Measurements from ENCODE around the gene CNNM3.

CNNM3 gene

DNA sequence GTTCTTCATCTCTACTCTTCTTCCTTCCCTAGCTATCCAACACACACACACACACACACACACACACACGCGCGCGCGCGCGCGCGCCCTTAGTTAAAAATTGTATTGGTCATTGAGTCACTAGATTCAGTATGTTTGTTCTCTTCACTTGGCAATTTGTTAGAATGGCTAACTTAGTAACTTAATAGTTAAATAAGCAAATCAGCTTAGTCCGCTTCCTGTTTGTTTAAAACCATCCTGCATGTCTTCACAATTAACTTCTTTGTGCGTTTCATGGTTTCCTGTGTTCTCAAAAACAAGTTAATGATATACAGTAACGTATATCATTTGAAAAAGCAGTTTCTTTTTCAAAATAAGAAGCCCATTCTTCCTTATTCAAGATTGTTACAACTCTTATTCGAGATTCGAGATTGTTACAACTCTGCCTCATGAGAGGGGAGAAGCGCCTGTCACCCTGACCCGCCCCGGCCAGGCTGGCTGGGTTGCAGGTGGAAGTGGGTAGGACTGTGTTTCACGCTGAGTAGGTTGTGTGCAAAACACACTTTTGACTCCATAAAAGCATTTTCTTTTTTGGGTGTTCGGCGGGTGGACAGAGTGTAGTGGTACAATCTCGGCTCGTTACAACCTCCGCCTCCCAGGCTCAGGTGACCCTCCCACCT is 9.5 kb upstream of the CNNM3 start:
- no CpG with 5 or more reads among the region's 23 CpGs for WGBS (ENCODE audit: extremely low coverage, insufficient coverage, low lambda C conversion rate)
- H4K5ac ChIP-seq (ENCODE audit: low read length) = no peak overlapping the region
- no peak overlapping the region for H3K4ac ChIP-seq (ENCODE audit: low read depth, low read length)
- no peak overlapping the region for H2AK5ac ChIP-seq (ENCODE audit: low read length)
- H3K23ac ChIP-seq (ENCODE audit: low read length) = no peak overlapping the region
- no peak overlapping the region for H2BK120ac ChIP-seq (ENCODE audit: low read depth, low read length)
- no peak overlapping the region for H2BK15ac ChIP-seq (replicated peaks; ENCODE audit: low read depth)
- H3K79me1 ChIP-seq (ENCODE audit: low read length) = no peaks in the 10 kb centered on the region
- no peak overlapping the region for H3K18ac ChIP-seq (ENCODE audit: low read length)
- no peak overlapping the region for H3K27ac ChIP-seq (ENCODE audit: low read depth, low read length)
- peaks cover 2% of the 10 kb centered on the region for H3K36me3 ChIP-seq (ENCODE audit: control insufficient read depth, insufficient read depth, low read length)
- no peaks in the 10 kb centered on the region for H3K79me2 ChIP-seq (ENCODE audit: control insufficient read depth, insufficient read depth, low read length)
- no peak overlapping the region for H4K8ac ChIP-seq (ENCODE audit: low read depth, low read length)
- no peak overlapping the region for H3K9ac ChIP-seq (ENCODE audit: low read length)
- H3K27me3 ChIP-seq (ENCODE audit: insufficient read depth, low read length, poor library complexity) = no peaks in the 10 kb centered on the region
- H3K56ac ChIP-seq (ENCODE audit: low read length) = no peak overlapping the region
- DNase-seq = no peak
- no peaks in the 10 kb centered on the region for H3K4me1 ChIP-seq (ENCODE audit: control insufficient read depth, low read depth, low read length)
- no peak overlapping the region for H2BK5ac ChIP-seq (ENCODE audit: low read length)
- H3K4me3 ChIP-seq (ENCODE audit: low read length) = no peak overlapping the region
- H3K4me2 ChIP-seq (ENCODE audit: low read length) = no peak overlapping the region

DNA sequence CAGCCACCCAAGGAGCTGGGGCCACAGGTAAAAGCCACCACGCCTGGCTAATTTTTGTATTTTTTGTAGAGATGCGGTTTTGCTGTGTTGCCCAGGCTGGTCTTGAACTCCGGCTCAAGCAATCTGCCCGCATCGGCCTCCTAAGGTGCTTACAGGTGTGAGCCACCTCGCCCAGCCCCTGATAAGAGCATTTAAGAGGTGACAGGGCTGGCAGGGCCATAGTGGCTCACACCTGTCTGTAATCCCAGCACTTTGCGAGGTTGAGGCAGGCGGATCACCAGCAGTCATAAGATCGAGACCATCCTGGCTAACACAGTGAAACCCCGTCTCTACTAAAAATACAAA is 9.0 kb upstream of the CNNM3 start:
- Histone ChIP-seq H2BK120ac (ENCODE audit: low read depth, low read length) (no peak overlapping the region), H3K36me3 (ENCODE audit: control insufficient read depth, insufficient read depth, low read length) (peaks cover 2% of the 10 kb centered on the region), H3K9ac (ENCODE audit: low read length) (no peak overlapping the region), H3K4me1 (ENCODE audit: control insufficient read depth, low read depth, low read length) (no peaks in the 10 kb centered on the region), H4K5ac (ENCODE audit: low read length) (no peak overlapping the region), H2BK5ac (ENCODE audit: low read length) (no peak overlapping the region), H3K18ac (ENCODE audit: low read length) (no peak overlapping the region), H2BK15ac (replicated peaks; ENCODE audit: low read depth) (no peak overlapping the region), H4K8ac (ENCODE audit: low read depth, low read length) (no peak overlapping the region), H3K23ac (ENCODE audit: low read length) (no peak overlapping the region), H3K27ac (ENCODE audit: low read depth, low read length) (no peak overlapping the region), H3K56ac (ENCODE audit: low read length) (no peak overlapping the region), H3K4me3 (ENCODE audit: low read length) (no peak overlapping the region), H3K4ac (ENCODE audit: low read depth, low read length) (no peak overlapping the region), H3K4me2 (ENCODE audit: low read length) (no peak overlapping the region), H3K79me2 (ENCODE audit: control insufficient read depth, insufficient read depth, low read length) (no peaks in the 10 kb centered on the region), H2AK5ac (ENCODE audit: low read length) (no peak overlapping the region), H3K79me1 (ENCODE audit: low read length) (no peaks in the 10 kb centered on the region), H3K27me3 (ENCODE audit: insufficient read depth, low read length, poor library complexity) (no peaks in the 10 kb centered on the region)
- WGBS (ENCODE audit: extremely low coverage, insufficient coverage, low lambda C conversion rate) = no CpG with 5 or more reads among the region's 10 CpGs
- DNase-seq = no peak

DNA sequence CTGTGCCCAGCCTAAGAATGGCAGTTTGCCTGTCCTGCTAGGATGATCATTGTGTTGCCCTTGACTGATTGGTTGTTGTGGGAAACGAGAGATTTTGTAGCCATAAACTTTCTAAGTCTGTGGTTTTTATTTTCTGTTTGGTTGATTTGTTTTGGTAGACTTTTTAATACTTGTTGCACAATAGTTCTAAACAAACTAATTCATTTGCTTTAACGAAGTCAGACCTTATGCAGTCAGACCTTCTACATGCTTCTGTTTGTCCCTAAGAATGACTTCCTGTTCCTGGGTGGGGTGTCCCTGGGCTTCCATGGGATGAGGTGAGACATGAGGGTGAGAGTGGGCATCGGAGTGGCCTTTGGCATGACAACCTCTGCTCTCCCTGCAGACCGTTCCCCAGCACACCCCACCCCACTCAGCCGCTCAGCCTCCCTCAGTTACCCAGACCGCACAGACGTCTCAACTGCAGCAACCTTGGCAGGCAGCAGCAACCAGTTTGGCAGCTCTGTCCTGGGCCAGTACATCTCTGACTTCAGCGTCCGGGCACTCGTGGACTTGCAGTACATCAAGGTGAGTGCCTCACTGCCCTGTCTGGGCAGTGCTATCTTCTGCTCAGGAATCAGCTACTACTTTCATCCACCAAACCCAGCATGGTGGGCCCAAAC is 7.8 kb upstream of the CNNM3 start:
- H3K56ac ChIP-seq (ENCODE audit: low read length) = no peak overlapping the region
- H3K4me1 ChIP-seq (ENCODE audit: control insufficient read depth, low read depth, low read length) = no peaks in the 10 kb centered on the region
- no peak overlapping the region for H4K8ac ChIP-seq (ENCODE audit: low read depth, low read length)
- H3K23ac ChIP-seq (ENCODE audit: low read length) = no peak overlapping the region
- no peaks in the 10 kb centered on the region for H3K79me2 ChIP-seq (ENCODE audit: control insufficient read depth, insufficient read depth, low read length)
- no peak overlapping the region for H2AK5ac ChIP-seq (ENCODE audit: low read length)
- peaks cover 2% of the 10 kb centered on the region for H3K36me3 ChIP-seq (ENCODE audit: control insufficient read depth, insufficient read depth, low read length)
- H2BK15ac ChIP-seq (replicated peaks; ENCODE audit: low read depth) = no peak overlapping the region
- no peak overlapping the region for H3K18ac ChIP-seq (ENCODE audit: low read length)
- no peaks in the 10 kb centered on the region for H3K79me1 ChIP-seq (ENCODE audit: low read length)
- H3K4me2 ChIP-seq (ENCODE audit: low read length) = no peak overlapping the region
- WGBS (ENCODE audit: extremely low coverage, insufficient coverage, low lambda C conversion rate) = no CpG with 5 or more reads among the region's 10 CpGs
- H3K27me3 ChIP-seq (ENCODE audit: insufficient read depth, low read length, poor library complexity) = no peaks in the 10 kb centered on the region
- no peak overlapping the region for H3K4ac ChIP-seq (ENCODE audit: low read depth, low read length)
- no peak overlapping the region for H3K9ac ChIP-seq (ENCODE audit: low read length)
- no peak overlapping the region for H2BK5ac ChIP-seq (ENCODE audit: low read length)
- no peak overlapping the region for H3K27ac ChIP-seq (ENCODE audit: low read depth, low read length)
- H2BK120ac ChIP-seq (ENCODE audit: low read depth, low read length) = no peak overlapping the region
- no peak for DNase-seq
- no peak overlapping the region for H4K5ac ChIP-seq (ENCODE audit: low read length)
- no peak overlapping the region for H3K4me3 ChIP-seq (ENCODE audit: low read length)

DNA sequence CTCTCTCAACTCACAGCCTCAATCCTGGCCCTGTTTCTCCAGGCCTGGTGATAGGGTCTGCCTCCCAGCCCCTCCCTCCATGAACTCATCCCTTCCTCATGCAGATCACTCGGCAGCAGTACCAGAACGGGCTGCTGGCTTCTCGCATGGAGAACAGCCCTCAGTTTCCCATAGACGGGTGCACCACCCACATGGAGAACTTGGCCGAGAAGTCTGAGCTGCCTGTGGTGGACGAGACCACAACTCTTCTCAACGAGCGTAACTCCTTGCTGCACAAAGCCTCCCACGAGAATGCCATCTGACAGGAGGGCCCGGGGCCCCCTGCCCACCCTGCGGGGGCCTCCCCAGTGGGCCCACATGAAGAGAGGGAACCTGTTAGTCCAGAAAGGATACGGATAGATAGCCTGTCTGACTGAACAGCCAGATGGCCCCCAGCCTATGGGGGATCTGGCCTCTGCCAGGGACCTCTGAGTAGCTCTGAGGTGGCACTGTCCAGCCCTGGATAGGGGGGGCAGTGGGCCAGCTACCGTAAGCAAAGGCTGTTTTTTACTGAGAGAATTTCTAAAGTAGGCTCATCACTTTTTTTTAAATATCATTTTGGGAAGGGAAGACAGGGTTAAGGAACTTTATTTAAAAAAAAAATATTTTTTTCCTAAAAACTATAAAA is 6.7 kb upstream of the CNNM3 start:
- H3K23ac ChIP-seq (ENCODE audit: low read length) = no peak overlapping the region
- no CpG with 5 or more reads among the region's 13 CpGs for WGBS (ENCODE audit: extremely low coverage, insufficient coverage, low lambda C conversion rate)
- H3K27ac ChIP-seq (ENCODE audit: low read depth, low read length) = no peak overlapping the region
- no peak overlapping the region for H2BK15ac ChIP-seq (replicated peaks; ENCODE audit: low read depth)
- H3K36me3 ChIP-seq (ENCODE audit: control insufficient read depth, insufficient read depth, low read length) = peaks cover 2% of the 10 kb centered on the region
- H3K4me2 ChIP-seq (ENCODE audit: low read length) = no peak overlapping the region
- H2AK5ac ChIP-seq (ENCODE audit: low read length) = no peak overlapping the region
- no peaks in the 10 kb centered on the region for H3K4me1 ChIP-seq (ENCODE audit: control insufficient read depth, low read depth, low read length)
- DNase-seq = no peak
- H3K9ac ChIP-seq (ENCODE audit: low read length) = no peak overlapping the region
- H3K79me1 ChIP-seq (ENCODE audit: low read length) = no peaks in the 10 kb centered on the region
- H3K4me3 ChIP-seq (ENCODE audit: low read length) = no peak overlapping the region
- no peak overlapping the region for H2BK120ac ChIP-seq (ENCODE audit: low read depth, low read length)
- H4K8ac ChIP-seq (ENCODE audit: low read depth, low read length) = no peak overlapping the region
- H2BK5ac ChIP-seq (ENCODE audit: low read length) = no peak overlapping the region
- H3K27me3 ChIP-seq (ENCODE audit: insufficient read depth, low read length, poor library complexity) = no peaks in the 10 kb centered on the region
- no peak overlapping the region for H3K4ac ChIP-seq (ENCODE audit: low read depth, low read length)
- no peak overlapping the region for H3K56ac ChIP-seq (ENCODE audit: low read length)
- no peak overlapping the region for H4K5ac ChIP-seq (ENCODE audit: low read length)
- H3K18ac ChIP-seq (ENCODE audit: low read length) = no peak overlapping the region
- H3K79me2 ChIP-seq (ENCODE audit: control insufficient read depth, insufficient read depth, low read length) = no peaks in the 10 kb centered on the region

DNA sequence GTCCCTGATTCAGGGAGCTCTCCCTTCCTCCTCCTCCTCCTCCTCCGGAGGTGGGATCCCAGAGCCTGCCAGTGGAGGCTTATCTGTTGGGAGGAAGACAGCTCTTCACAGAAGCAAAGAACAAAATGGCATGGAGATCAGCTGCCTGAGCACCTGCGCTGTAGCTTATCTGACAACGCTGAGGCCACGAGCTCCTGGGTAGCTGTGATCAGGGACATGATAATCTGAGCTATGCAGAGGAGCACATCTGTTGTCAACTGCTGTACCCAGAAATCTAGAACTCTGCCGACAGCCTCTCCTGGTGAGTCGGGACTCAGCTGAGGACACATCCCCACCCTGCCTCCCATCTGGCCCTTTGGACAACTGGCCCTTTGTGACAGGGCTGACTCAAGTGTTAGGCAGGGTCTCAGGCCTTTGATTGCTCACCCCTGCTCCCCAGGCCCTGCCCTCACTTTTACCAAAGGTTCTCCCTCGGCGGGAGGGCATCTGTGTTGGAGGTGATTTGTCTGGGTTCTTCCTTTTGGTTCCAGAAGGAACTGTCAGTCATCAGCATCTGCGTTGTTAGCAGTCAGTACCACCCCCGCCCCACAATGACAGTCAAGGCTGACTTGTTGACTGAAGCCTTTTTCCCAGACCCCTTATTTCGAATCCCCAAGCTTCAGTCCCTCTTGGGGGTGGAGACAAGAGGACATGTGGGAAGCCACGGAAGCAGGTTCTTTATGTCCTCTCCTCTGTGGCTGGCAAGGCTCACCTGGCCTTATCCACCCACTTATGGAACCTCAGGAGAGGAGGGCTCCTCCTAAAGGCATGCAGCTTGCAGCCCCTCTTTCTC is 5.9 kb upstream of the CNNM3 start:
- H2BK120ac ChIP-seq (ENCODE audit: low read depth, low read length) = no peak overlapping the region
- H2BK5ac ChIP-seq (ENCODE audit: low read length) = no peak overlapping the region
- H3K27ac ChIP-seq (ENCODE audit: low read depth, low read length) = no peak overlapping the region
- H3K79me2 ChIP-seq (ENCODE audit: control insufficient read depth, insufficient read depth, low read length) = no peaks in the 10 kb centered on the region
- no peak overlapping the region for H3K56ac ChIP-seq (ENCODE audit: low read length)
- H2BK15ac ChIP-seq (replicated peaks; ENCODE audit: low read depth) = no peak overlapping the region
- no peak for DNase-seq
- H3K36me3 ChIP-seq (ENCODE audit: control insufficient read depth, insufficient read depth, low read length) = peaks cover 2% of the 10 kb centered on the region
- H4K8ac ChIP-seq (ENCODE audit: low read depth, low read length) = no peak overlapping the region
- no peak overlapping the region for H3K18ac ChIP-seq (ENCODE audit: low read length)
- H3K4me2 ChIP-seq (ENCODE audit: low read length) = no peak overlapping the region
- H3K79me1 ChIP-seq (ENCODE audit: low read length) = no peaks in the 10 kb centered on the region
- no peak overlapping the region for H4K5ac ChIP-seq (ENCODE audit: low read length)
- H3K23ac ChIP-seq (ENCODE audit: low read length) = no peak overlapping the region
- H3K27me3 ChIP-seq (ENCODE audit: insufficient read depth, low read length, poor library complexity) = no peaks in the 10 kb centered on the region
- no peaks in the 10 kb centered on the region for H3K4me1 ChIP-seq (ENCODE audit: control insufficient read depth, low read depth, low read length)
- H2AK5ac ChIP-seq (ENCODE audit: low read length) = no peak overlapping the region
- WGBS (ENCODE audit: extremely low coverage, insufficient coverage, low lambda C conversion rate) = no CpG with 5 or more reads among the region's 12 CpGs
- H3K4ac ChIP-seq (ENCODE audit: low read depth, low read length) = no peak overlapping the region
- no peak overlapping the region for H3K9ac ChIP-seq (ENCODE audit: low read length)
- no peak overlapping the region for H3K4me3 ChIP-seq (ENCODE audit: low read length)

Measured in mesendoderm (in vitro differentiated cells).